ENCODE results near the gene TTBK2. TPM values are rescaled to one million over a fixed set of nuclear protein-coding genes. Genes with fewer than 3 reads are reported as not detected.

The TTBK2 gene
- polyA plus RNA-seq, 1 of the 3 experiments (the other 2 are of a cell fraction): 4.5 TPM

- no peak for DNase-seq
- H3F3A ChIP-seq (replicated peaks; ENCODE audit: insufficient read depth): peaks cover 3% of the 10 kb centered on the region
- H3K79me2 ChIP-seq (ENCODE audit: insufficient read depth): no peaks in the 10 kb centered on the region
- CTCF ChIA-PET: interaction anchor here (1.0 to 2.1 kb wide), 4 partner anchors 10 to 211 kb away, joined by 3 to 13 read pairs (median 6); no protein-coding TSS in a partner anchor
- H3K9me3 ChIP-seq: no peaks in the 10 kb centered on the region
- POLR2A ChIA-PET: no interaction called here
- H3K27me3 ChIP-seq (ENCODE audit: insufficient read depth): no peaks in the 10 kb centered on the region
- 95% methylated on average over 5 of the region's 5 CpGs for WGBS (ENCODE audit: low lambda C conversion rate)
- peaks cover 3 to 13% of the 10 kb centered on the region in 2 experiments for H3K36me3 ChIP-seq (replicated peaks in 1 of 2; ENCODE audit: control insufficient read depth in 1 of 2, insufficient read depth in 2 of 2, low read length in 1 of 2)
- H3K4me2 ChIP-seq: no peak overlapping the region
- H3K4me3 ChIP-seq (ENCODE audit: low read depth in 2 of 2, low read length in 1 of 2): no peak overlapping the region
- TF ChIP-seq, protein P1, sequence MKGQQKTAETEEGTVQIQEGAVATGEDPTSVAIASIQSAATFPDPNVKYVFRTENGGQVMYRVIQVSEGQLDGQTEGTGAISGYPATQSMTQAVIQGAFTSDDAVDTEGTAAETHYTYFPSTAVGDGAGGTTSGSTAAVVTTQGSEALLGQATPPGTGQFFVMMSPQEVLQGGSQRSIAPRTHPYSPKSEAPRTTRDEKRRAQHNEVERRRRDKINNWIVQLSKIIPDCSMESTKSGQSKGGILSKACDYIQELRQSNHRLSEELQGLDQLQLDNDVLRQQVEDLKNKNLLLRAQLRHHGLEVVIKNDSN (IDR thresholded peaks at IDR 0.05; ENCODE audit: borderline replicate concordance, low read depth): no peak
- no peak for TF ChIP-seq CHD2 (IDR thresholded peaks at IDR 0.05; ENCODE audit: low read length, partially characterized antibody)
- no peak for TF ChIP-seq JUND (IDR thresholded peaks at IDR 0.05)
- TF ChIP-seq EZH2phosphoT487 (IDR thresholded peaks at IDR 0.05; ENCODE audit: borderline replicate concordance, low read depth): no peak
- H2AFZ ChIP-seq (ENCODE audit: low read depth): no peak overlapping the region
- no peaks in the 10 kb centered on the region for H4K20me1 ChIP-seq (ENCODE audit: insufficient read depth)
- H3K9ac ChIP-seq: no peak overlapping the region
- H3K9me2 ChIP-seq: no peaks in the 10 kb centered on the region
- peaks cover 0 to 6% of the 10 kb centered on the region in 2 experiments; a peak in 1 of 4 replicates for H3K4me1 ChIP-seq (ENCODE audit: control insufficient read depth in 1 of 2, insufficient read depth in 2 of 2, low read depth in 1 of 2, low read length in 1 of 2)
- no peak overlapping the region for H3K27ac ChIP-seq (ENCODE audit: low read depth in 2 of 2, low read length in 1 of 2)
Measured at GRCh38 chr15:42716125-42716524, 204.5 kb downstream of the TTBK2 start.

DNA sequence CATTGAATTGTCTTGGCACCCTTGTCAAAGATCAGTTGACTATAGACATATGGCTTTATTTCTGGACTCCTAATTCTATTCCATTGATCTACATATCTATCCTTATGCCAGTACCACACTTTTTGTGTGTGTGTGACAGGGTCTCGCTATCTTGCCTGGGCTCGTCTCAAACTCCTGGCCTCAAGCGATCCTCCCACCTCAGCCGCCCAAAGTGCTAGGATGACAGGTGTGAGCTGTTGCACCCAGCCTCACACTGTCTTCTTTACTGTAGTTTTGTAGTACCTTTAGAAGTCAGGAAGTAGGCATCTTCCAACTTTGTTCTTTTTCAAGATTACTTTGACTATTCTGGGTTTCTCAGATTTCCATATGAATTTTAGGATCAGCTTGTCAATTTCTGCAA, 208.0 kb downstream of the TTBK2 start:
- no peak for DNase-seq
- H3K4me3 ChIP-seq (ENCODE audit: low read depth in 2 of 2, low read length in 1 of 2): no peak overlapping the region
- peaks cover 3% of the 10 kb centered on the region for H3F3A ChIP-seq (replicated peaks; ENCODE audit: insufficient read depth)
- H3K36me3 ChIP-seq (replicated peaks in 1 of 2; ENCODE audit: control insufficient read depth in 1 of 2, insufficient read depth in 2 of 2, low read length in 1 of 2): peaks cover 0 to 3% of the 10 kb centered on the region in 2 experiments
- no peaks in the 10 kb centered on the region for H3K9me3 ChIP-seq
- peaks cover 0 to 6% of the 10 kb centered on the region in 2 experiments; a peak in 1 of 4 replicates for H3K4me1 ChIP-seq (ENCODE audit: control insufficient read depth in 1 of 2, insufficient read depth in 2 of 2, low read depth in 1 of 2, low read length in 1 of 2)
- H2AFZ ChIP-seq (ENCODE audit: low read depth): no peak overlapping the region
- no peaks in the 10 kb centered on the region for H3K27me3 ChIP-seq (ENCODE audit: insufficient read depth)
- H3K79me2 ChIP-seq (ENCODE audit: insufficient read depth): no peaks in the 10 kb centered on the region
- POLR2A ChIA-PET: no interaction called here
- H3K9ac ChIP-seq: no peak overlapping the region
- CTCF ChIA-PET: interaction anchor here (1.1 to 3.7 kb wide), 5 partner anchors 9 to 214 kb away, joined by 3 to 13 read pairs (median 5); no protein-coding TSS in a partner anchor
- WGBS (ENCODE audit: low lambda C conversion rate): 100% methylated on average over 4 of the region's 4 CpGs
- no peaks in the 10 kb centered on the region for H3K9me2 ChIP-seq
- no peak overlapping the region for H3K4me2 ChIP-seq
- no peak overlapping the region for H3K27ac ChIP-seq (ENCODE audit: low read depth in 2 of 2, low read length in 1 of 2)
- no peaks in the 10 kb centered on the region for H4K20me1 ChIP-seq (ENCODE audit: insufficient read depth)
- no peak for TF ChIP-seq FOSL2 (IDR thresholded peaks at IDR 0.05; ENCODE audit: borderline replicate concordance, low read depth)
- TF ChIP-seq NRF1 (IDR thresholded peaks at IDR 0.05; ENCODE audit: low read depth, low read length): no peak
- TF ChIP-seq MXI1 (IDR thresholded peaks at IDR 0.05; ENCODE audit: low read depth, low read length): no peak
- TF ChIP-seq POLR2AphosphoS5 (IDR thresholded peaks at IDR 0.05; ENCODE audit: low read depth, low read length): no peak
- TF ChIP-seq, protein P2, sequence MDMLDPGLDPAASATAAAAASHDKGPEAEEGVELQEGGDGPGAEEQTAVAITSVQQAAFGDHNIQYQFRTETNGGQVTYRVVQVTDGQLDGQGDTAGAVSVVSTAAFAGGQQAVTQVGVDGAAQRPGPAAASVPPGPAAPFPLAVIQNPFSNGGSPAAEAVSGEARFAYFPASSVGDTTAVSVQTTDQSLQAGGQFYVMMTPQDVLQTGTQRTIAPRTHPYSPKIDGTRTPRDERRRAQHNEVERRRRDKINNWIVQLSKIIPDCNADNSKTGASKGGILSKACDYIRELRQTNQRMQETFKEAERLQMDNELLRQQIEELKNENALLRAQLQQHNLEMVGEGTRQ (IDR thresholded peaks at IDR 0.05; ENCODE audit: borderline replicate concordance, low read depth, low read length): no peak

DNA sequence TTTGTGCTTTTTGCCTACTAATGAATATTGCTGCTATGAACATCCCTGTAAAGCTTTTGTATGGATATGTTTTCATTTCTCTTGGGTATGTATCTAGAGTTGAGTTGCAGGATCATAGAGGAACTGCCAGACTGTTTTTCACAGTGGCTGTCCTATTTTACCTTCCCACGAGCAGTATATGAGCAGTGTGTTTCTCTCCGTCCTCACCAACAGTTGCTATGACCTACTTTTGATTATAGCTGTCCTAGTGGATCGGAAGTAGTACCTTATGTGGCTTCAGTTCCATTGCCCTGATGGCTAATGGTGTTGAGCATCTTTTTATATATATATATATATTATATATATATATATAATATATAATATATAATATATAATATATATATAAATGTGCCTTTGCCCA, 208.8 kb downstream of the TTBK2 start:
- no peak for DNase-seq
- WGBS (ENCODE audit: low lambda C conversion rate): 94% methylated on average over 3 of the region's 3 CpGs
- no peak overlapping the region for H3K27ac ChIP-seq (ENCODE audit: low read depth in 2 of 2, low read length in 1 of 2)
- TF ChIP-seq EP300 (IDR thresholded peaks at IDR 0.05; ENCODE audit: borderline replicate concordance in 1 of 2, low read depth in 1 of 2, low read length in 1 of 2) (no peak), RCOR1 (IDR thresholded peaks at IDR 0.05; ENCODE audit: low read length) (no peak), TEAD4 (IDR thresholded peaks at IDR 0.05; ENCODE audit: borderline replicate concordance, insufficient read depth) (no peak), REST (IDR thresholded peaks at IDR 0.05; ENCODE audit: low read depth, low read length) (no peak), RAD21 (IDR thresholded peaks at IDR 0.05; ENCODE audit: low read length) (no peak), EZH2phosphoT487 (IDR thresholded peaks at IDR 0.05; ENCODE audit: borderline replicate concordance, low read depth) (no peak)

More for the DNA sequence above, 208.8 kb downstream of the TTBK2 start:
- ChIA-PET POLR2A (no interaction called here), CTCF (interaction anchor here (0.7 to 3.7 kb wide), 4 partner anchors 10 to 223 kb away, joined by 3 to 13 read pairs (median 4); no protein-coding TSS in a partner anchor)
- no peak overlapping the region for H3K4me2 ChIP-seq
- H3K27me3 ChIP-seq (ENCODE audit: insufficient read depth): no peaks in the 10 kb centered on the region
- peaks cover 0 to 3% of the 10 kb centered on the region in 2 experiments for H3K36me3 ChIP-seq (replicated peaks in 1 of 2; ENCODE audit: control insufficient read depth in 1 of 2, insufficient read depth in 2 of 2, low read length in 1 of 2)
- H4K20me1 ChIP-seq (ENCODE audit: insufficient read depth): no peaks in the 10 kb centered on the region
- no peak overlapping the region for H3K4me3 ChIP-seq (ENCODE audit: low read depth in 2 of 2, low read length in 1 of 2)
- H3K4me1 ChIP-seq (ENCODE audit: control insufficient read depth in 1 of 2, insufficient read depth in 2 of 2, low read depth in 1 of 2, low read length in 1 of 2): peaks cover 0 to 4% of the 10 kb centered on the region in 2 experiments; a peak in 1 of 4 replicates
- no peaks in the 10 kb centered on the region for H3K9me2 ChIP-seq
- no peaks in the 10 kb centered on the region for H3K79me2 ChIP-seq (ENCODE audit: insufficient read depth)
- peaks cover 3% of the 10 kb centered on the region for H3F3A ChIP-seq (replicated peaks; ENCODE audit: insufficient read depth)
- H3K9me3 ChIP-seq: no peaks in the 10 kb centered on the region
- no peak overlapping the region for H2AFZ ChIP-seq (ENCODE audit: low read depth)
- no peak overlapping the region for H3K9ac ChIP-seq

All from SK-N-SH (cell line).